GM18907 (cell line): ENCODE data around the gene ZNF555.
"Not testable (repeated sequence)": the region's sequence is repeated elsewhere in the genome, so short reads cannot be mapped to it uniquely, and the experiment has no call there.

ENCODE experiments used
- ATAC-seq: cut with Tn5 transposase; IDR thresholded peaks from one replicate; pipeline ENCODE4 v1.9.1; 2021; ENCODE audit warnings: mild to moderate bottlenecking, moderate library complexity; ENCODE audit not compliant: unreplicated experiment

Gene ZNF555

DNA sequence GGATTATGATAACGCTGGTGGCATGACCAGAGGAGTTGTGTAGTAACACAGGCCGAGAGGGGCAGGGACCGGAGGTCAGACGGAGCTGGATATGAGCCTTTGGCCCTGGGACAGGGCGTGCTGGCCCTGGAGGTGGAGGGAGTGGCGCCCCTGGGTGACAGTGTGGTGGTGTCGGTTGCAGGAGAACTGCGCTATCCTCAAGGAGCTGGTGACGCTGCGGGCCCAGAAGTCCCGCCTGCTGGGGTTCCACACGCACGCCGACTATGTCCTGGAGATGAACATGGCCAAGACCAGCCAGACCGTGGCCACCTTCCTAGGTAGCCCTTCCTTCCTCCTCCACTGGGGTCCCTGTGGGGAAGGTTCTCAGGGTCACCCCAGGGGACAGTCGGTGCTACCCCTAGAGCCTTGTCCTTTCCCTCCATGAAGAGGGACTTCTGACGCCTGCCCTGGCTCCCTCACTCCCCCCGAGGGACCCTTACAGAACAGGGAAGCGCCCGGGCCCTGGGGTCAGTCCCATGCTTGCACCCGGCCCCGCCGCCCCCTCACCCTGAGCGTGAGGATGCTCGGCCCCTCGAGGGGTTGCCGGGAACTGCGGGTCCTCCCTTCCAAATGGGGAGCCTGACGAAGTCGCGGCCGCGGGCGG is 34.4 kb upstream of the ZNF555 start:
- no peak for ATAC-seq

DNA sequence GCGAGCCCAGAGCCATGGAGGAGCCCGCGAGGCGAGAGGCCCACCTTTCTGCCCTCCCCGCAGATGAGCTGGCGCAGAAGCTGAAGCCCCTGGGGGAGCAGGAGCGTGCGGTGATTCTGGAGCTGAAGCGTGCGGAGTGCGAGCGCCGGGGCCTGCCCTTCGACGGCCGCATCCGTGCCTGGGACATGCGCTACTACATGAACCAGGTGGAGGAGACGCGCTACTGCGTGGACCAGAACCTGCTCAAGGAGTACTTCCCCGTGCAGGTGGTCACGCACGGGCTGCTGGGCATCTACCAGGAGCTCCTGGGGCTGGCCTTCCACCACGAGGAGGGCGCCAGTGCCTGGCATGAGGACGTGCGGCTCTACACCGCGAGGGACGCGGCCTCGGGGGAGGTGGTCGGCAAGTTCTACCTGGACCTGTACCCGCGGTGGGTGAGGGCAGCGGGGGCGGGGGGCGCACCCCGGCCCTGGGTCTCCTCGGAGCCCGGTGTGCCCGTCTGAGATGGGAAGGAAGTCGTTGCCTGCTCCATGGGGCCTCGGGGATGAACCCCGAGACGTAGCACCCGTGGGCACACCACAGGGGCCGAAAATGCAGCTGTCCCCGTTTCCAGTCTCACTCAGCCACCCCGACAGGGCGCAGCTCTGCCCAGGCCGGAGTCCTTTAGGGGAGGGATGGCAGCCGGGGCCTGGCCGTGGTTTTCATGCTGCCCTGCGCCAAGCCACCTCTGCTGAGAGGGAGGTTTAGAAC is 33.7 kb upstream of the ZNF555 start:
- no peak for ATAC-seq

- no peak for ATAC-seq
Measured at GRCh38 chr19:2808129-2808941, 32.9 kb upstream of the ZNF555 start.

DNA sequence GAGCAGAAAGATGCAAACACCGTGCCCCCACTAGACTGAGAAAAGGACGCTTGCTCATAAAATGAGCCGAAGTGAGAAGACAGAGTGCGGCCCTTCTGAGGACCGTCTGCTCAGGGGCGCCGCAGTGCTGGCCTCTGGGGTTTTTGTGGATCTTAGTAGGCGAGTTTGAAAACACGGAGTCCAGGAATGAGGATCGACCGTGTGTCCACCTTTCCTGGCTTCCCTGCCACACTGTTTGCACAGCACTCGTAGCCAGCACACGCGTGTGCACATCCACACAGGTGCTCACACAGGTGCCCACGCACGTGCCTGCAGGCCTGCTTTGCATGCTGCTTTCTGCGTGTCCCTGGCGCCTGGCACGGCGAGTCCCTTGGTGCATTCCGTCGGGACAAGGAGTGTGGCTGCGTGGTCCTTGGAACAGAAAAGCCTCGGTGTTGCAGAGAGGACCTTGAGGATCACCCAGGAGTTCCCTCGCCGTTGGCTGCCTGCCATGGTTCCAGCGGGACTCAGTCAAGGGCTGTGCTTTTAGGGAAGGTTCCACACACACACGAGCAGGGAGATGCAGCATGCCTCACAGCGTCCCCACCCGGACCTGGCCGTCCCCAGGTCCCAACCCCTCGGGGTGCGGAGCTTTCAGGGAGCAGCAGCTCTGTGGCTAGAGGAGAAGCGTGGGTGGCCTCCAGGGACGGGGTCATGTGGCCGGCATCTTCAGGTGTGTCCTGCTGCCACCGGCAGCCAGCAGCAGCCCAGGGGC is 31.7 kb upstream of the ZNF555 start:
- no peak for ATAC-seq

DNA sequence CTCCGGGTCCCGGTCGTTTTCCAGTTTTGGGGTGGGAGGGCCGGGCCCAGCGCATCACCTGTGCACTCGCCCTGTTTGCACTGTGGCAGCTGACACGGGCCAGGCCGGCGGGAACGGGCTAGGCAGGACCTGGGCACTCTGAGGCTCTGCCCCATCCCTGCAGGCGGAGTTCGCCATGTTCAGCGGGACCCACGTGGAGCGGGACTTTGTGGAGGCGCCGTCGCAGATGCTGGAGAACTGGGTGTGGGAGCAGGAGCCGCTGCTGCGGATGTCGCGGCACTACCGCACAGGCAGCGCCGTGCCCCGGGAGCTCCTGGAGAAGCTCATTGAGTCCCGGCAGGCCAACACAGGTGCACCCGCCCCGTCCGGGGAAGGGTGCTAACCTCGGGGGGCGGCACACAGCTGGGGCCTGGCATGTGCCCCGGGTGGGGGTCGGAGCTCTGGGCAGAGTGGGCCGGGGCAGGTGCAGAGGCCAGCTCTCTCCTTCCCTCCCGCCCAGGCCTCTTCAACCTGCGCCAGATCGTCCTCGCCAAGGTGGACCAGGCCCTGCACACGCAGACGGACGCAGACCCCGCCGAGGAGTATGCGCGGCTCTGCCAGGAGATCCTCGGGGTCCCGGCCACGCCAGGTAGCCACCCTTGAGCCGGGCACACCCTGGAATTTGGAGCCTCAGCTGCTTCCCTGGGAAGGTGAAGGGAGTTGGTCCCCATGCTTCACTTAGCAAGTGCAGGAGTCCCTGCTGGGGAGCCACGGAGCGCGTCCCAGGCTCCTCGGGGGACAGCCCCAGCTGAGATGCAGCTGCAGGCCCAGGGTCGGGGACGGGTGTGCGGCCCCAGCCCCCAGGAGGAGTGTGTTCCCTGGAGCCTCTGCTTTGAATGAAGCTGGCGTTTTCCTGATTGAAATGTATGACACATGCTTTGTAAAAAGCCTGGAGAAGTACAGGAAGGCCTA is 30.9 kb upstream of the ZNF555 start:
- ATAC-seq, result no peak

GRCh38 chr19:2811221-2811722 is 30.0 kb upstream of the ZNF555 start:
- no peak for ATAC-seq

GRCh38 chr19:2811735-2812413 is 29.4 kb upstream of the ZNF555 start:
- no peak for ATAC-seq

- no peak for ATAC-seq
Measured at GRCh38 chr19:2812414-2813234, 28.7 kb upstream of the ZNF555 start.

- no peak for ATAC-seq
Measured at GRCh38 chr19:2813235-2814160, 27.8 kb upstream of the ZNF555 start.

DNA sequence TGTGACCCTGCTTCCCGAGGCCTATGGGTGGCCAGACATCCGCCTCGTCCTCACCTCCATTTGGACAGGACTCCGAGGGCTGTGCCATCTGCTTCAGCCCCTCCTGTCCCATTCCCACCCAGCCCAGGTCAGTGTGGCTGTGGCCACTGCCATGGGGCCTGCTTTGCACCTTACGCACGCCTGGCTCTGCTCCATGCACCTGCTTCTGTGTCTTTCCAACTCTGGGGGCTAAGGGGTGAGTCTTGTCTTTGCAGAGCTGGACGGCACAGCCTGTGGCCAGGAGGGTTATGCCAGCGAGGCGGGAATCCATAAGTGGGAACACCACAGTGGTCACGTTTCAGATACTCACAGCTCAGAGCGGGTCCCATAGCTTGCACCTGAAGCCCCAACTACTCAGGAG is 26.8 kb upstream of the ZNF555 start:
- ATAC-seq, result no peak

GRCh38 chr19:2815191-2815614 is 26.1 kb upstream of the ZNF555 start:
- ATAC-seq, result no peak

GRCh38 chr19:2815923-2816322 is 25.4 kb upstream of the ZNF555 start:
- ATAC-seq, result no peak

DNA sequence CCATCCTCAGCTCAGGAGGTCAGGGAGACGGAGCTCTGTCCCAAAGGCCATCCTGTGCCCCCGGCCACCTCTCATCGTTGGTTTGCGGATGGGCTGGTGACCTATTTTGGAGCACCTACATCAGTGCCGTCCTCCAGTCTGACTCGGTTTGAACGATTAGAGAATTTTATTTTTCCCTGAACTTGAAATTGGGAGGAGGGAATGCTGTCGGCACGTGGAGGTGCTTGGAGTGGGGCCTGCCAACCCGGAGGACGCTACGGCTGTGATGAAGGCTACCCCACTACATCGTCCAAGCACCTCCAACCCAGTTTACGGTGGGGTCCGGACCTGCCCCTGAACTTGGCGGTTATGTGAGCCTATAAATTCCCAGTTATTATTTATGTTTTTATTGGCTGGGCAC is 24.6 kb upstream of the ZNF555 start:
- no peak for ATAC-seq

- not testable (repeated sequence) for ATAC-seq
Measured at GRCh38 chr19:2817237-2817829, 23.9 kb upstream of the ZNF555 start.

DNA sequence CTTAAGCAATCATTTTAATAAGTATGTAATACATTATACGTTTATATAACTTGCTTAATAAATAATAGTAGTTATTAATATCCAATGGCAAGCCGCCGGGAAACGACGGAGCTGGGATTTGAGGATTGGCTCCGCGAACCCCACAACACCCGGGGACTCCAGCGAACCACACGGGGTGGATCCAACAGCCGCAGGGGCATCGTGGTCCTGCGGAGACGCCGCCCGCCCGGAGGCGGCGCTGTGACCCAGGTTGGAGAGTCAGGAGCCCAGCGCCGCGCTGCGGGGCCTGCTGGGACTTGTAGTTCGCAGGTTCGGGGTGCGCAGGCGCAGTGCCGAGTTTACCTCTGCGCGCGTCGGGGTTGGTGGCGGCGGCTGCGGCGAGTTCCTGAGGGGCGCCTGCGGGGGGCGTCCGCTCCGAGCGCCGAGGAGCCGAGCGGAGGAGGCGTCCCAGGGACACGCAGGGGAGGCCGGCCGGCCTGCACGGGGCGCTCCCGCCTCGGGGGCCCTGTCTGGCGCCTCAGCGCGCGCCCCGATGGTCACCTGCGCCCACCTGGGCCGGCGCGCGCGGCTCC is 21.6 kb upstream of the ZNF555 start, which contains the start of gene ZNF554:
Gene ZNF554, plus strand, starts transcription at position 329 of the 572 bp plus-strand sequence. Its CDS starts 204 bp downstream, at position 533.
- peak; percentile 84 for ATAC-seq

DNA sequence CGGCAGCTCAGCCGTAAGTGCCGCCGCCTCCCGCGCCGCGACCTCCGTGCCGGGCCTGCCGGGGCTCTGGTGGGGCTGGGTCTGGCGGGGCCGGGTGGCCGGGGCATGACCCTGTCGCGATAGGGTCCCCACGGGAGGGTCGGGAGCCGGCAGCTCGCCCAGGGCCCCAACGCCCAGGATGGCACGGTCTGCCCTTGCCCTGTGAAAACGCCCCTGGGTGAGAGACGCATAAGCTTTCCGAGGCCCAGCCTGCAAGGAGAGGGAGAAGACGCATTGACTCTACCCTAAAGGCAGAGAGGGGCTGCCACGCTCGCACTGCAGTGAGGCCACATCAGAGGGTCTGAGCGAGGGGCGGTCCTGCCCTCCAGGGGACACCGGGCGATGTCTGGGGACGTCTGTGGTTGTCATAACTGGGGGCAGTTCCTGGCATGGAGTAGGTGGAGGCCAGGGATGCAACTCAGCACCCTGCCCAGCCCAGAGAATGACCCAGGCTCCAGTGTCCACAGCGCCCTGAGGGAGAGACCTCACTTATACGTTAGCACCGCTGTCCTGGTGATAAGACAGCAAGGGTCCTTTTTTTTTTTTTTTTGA is 21.1 kb upstream of the ZNF555 start:
- ATAC-seq, result no peak
